Brain pericyte (primary cell): ENCODE data around the gene CNOT6L.
"Not testable (repeated sequence)": the region's sequence is repeated elsewhere in the genome, so short reads cannot be mapped to it uniquely, and the experiment has no call there.

Experiments
- DNase-seq: peaks from one replicate; pipeline ENCODE4 v3.0.0-alpha.2; 2012; ENCODE audit warnings: low read depth, low spot score

CNOT6L gene

GRCh38 chr4:77818602-77819403 lies at the start of gene CNOT6L:
TSS of gene CNOT6L (minus strand) at chr4:77819368. CDS start at chr4:77819308, 60 bp downstream.
- peak; percentile 13 for DNase-seq

- no peak for DNase-seq
Observed at GRCh38 chr4:77865259-77865658, 46.1 kb upstream of the CNOT6L start.

GRCh38 chr4:77863341-77863740 lies 44.2 kb upstream of the CNOT6L start:
- DNase-seq, result not testable (repeated sequence)

- peak; percentile 83 for DNase-seq
Observed at GRCh38 chr4:77862478-77863216, 43.5 kb upstream of the CNOT6L start, which contains the start of gene MRPL1. TSS of gene MRPL1 (plus strand) at chr4:77862830. CDS start at chr4:77862849, 19 bp downstream.

GRCh38 chr4:77861495-77861894 lies 42.3 kb upstream of the CNOT6L start:
- DNase-seq, result no peak

- DNase-seq, result no peak
Observed at GRCh38 chr4:77859256-77859655, 40.1 kb upstream of the CNOT6L start.

- no peak for DNase-seq
Observed at GRCh38 chr4:77856152-77856551, 37.0 kb upstream of the CNOT6L start.

GRCh38 chr4:77854431-77855111 lies 35.4 kb upstream of the CNOT6L start:
- DNase-seq, result no peak

- no peak for DNase-seq
Observed at GRCh38 chr4:77852892-77853495, 33.8 kb upstream of the CNOT6L start.

- DNase-seq, result no peak
Observed at GRCh38 chr4:77849278-77849965, 30.3 kb upstream of the CNOT6L start.

GRCh38 chr4:77848508-77848907 lies 29.3 kb upstream of the CNOT6L start:
- no peak for DNase-seq

- no peak for DNase-seq
Observed at GRCh38 chr4:77845929-77846328, 26.8 kb upstream of the CNOT6L start.

GRCh38 chr4:77845400-77845799 lies 26.2 kb upstream of the CNOT6L start:
- no peak for DNase-seq

GRCh38 chr4:77844363-77844762 lies 25.2 kb upstream of the CNOT6L start:
- no peak for DNase-seq

- DNase-seq, result no peak
Observed at GRCh38 chr4:77843628-77844027, 24.5 kb upstream of the CNOT6L start.

- no peak for DNase-seq
Observed at GRCh38 chr4:77834403-77834802, 15.2 kb upstream of the CNOT6L start.

GRCh38 chr4:77833126-77833724 lies 14.1 kb upstream of the CNOT6L start:
- no peak for DNase-seq

- DNase-seq, result no peak
Observed at GRCh38 chr4:77827343-77827742, 8.2 kb upstream of the CNOT6L start.

- no peak for DNase-seq
Observed at GRCh38 chr4:77826275-77826674, 7.1 kb upstream of the CNOT6L start.

- DNase-seq, result no peak
Observed at GRCh38 chr4:77821775-77822174, 2.6 kb upstream of the CNOT6L start.
